A172 (cell line): Measurements from ENCODE around the gene FOSL2. TPM values are rescaled to one million over a fixed set of nuclear protein-coding genes. Genes with fewer than 3 reads are reported as not detected.

Source experiments
- DNase-seq: peaks from one replicate; pipeline ENCODE4 v3.0.0-alpha.2; 2015; ENCODE audit warnings: low spot score
- total RNA-seq: library from RNA; depleted of rRNA; stranded (reverse); fragments of >200 nt; shearing (Covaris generic); gene quantifications from 2 replicates; pipeline ENCODE4 v1.2.3, GENCODE V29; 2014

Gene FOSL2
- total RNA-seq, 1 experiment from 2014 or later, result 36.1 TPM

DNA sequence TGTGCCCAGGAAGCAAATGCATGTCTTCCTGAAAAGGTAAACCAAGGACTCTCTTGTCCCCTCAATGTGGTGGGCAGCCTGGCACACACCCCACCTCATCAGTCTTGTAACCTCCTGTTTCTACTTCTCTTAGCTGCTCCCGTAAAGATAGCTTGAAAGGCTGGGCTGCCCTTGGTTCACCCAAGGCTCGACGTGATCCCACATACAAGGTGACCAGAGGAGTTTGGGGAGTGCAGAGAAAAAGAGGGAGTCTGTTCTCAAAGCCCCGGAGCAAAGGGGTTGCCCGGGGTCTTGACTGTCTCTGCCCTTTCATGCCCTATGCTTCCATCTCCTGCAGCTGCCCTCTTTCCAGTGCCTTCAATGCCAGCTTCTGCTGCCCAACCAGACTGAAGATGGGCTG, 18.3 kb upstream of the FOSL2 start:
- no peak for DNase-seq

DNA sequence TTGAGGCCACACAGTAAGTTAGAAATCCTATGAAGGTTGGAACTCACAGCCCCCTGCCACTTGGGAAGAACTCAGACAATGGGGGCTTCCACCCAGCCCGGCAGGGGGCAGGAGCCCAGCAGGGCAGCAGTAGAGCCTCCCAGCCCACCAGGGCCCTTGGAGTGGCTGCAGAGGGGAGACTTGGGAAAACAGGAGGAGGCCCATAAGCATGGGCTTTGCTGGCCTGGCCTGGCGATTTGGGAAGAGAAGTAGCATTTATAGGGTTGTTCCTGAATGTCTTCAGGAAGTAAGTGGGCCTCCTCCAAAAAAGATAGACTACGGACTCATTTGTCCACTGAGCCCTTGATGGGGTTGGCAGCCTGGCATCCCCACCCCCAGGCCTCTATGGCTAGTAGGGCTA, 17.4 kb upstream of the FOSL2 start:
- DNase-seq, result no peak

DNA sequence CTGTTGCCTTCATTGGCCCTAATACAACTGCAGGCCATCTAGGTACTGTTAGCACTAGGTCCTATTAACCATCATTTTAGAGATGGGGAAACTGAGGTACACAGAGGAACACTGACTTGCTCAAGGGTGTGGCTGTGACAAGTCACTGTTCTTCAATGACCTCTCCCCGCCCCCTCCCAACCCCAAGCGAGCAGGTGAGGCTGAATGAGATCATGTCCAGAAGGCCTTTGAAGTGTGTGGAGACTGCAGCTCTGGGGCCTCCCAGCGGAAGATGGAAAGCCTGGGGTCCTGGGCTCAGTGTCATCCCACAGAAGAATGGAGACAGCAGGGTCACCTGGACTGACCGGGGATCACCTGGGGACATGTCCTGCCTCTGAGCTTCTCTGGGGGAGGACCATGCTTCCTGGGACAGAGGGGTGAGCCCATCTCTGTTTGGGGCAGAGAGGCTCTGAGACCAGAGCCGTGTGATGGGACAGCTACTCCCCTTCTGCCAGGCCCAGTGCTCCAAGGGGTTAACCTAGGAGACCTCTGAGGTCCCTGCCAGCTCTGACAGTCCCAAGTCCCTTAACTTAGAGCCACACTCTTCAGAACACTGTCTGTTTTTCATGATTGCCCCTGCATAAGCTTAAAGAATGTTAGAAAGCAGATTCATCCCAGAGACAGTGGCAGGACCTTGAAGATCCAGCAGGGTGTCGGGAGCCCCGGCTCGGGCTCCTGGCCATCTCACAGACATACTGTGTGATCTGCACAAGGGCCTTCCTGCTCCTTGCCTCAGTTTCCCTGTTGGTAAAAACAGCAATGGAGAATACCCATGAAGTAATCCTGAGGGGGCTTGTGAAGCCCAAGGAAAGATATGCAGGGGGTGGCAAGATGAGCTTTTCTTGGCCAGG, 16.7 kb upstream of the FOSL2 start:
- DNase-seq, result no peak

DNA sequence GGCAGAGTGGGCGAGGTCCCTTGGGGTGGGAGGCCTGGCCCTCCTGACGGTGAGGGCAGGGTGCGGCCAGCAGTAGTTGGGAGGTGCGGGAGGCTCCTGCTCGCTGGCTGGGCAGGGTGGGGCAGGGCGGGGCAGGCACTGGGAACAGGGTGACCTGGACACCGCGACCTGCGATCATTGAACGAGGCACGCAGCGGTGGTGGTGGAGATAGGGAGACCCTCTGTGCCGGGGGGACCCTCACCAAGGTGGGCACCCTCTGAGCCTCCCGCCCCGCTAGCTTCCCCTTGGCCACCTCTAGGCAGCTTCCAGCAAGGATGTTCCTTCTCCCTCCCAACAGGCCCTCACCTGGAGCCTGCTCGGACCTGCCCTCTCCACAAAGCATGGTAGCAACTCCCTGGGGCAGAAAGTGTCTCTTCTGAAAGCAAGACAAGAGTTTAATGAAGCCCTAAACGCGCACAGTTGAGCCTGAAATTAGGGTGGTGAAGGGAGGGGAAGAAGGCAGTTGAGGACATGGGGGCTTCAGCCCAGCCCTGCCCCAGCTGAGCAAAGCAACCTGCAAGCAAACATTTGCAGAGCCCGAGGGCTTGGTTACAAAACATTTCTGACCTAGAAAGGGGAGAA, 15.4 kb upstream of the FOSL2 start:
- DNase-seq, result no peak

GRCh38 chr2:28377984-28378678, 14.5 kb upstream of the FOSL2 start:
- no peak for DNase-seq

DNA sequence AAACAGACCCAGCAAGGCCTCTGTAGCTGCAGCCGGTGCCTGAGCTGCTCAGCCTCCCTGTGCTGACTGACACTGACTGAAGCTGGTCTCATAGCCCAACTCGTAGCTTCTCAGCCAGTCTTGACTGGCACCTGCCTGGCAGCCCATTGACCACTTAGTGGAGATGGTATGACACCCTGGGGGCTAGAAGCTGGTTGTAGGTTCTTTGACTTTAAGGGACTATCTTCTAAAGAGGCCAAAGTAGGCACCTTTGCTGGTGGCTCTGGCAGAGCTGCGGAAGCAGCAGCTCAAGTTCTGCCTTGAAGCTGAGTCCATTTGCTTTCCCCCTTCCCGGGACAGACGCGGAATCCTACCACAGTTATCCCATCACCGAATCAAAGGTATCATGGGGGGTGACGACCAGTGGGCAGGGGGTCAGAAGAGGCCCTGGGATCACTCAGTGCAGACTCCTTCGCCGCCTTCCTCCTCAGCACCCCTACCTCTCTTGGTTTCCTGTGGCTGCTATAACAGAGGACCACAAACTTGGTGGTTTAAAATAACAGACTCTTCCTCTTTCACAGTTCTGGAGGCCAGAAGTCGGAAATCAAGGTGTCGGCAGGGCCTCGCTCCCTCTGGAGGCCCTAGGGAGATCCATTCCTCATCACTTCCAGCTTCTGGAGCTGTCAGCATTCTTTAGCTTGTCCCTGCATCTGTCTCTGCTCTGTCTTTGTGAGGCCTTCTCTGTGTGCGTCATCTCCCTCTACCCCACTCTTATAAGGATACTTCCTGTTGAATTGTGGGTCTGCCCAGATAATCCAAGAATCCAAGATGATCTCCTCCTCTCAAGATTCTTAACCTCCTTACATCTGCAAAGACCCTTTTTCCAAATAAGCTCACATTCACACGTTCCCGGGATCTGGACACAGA, 13.7 kb upstream of the FOSL2 start:
- no peak for DNase-seq

DNA sequence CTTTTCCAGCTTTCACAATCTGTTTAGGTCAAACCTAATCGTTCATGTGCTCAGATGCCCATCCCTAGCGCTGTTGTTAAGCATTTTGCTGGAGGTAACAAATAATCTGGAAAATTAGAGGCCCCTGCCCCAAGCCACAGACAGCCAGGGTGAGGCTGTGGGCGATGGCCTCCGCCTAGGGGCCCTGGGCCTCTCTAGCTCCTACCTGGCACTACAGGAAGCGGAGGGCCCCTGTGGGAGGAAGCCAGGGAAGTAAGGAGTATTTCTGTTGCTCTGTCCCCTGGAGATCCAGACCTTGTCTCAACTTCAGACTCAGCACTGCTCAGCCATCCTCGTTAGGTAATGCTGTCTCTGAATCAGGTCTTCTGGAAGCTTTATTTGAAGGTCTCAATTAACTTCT, 12.4 kb upstream of the FOSL2 start:
- DNase-seq, result no peak

DNA sequence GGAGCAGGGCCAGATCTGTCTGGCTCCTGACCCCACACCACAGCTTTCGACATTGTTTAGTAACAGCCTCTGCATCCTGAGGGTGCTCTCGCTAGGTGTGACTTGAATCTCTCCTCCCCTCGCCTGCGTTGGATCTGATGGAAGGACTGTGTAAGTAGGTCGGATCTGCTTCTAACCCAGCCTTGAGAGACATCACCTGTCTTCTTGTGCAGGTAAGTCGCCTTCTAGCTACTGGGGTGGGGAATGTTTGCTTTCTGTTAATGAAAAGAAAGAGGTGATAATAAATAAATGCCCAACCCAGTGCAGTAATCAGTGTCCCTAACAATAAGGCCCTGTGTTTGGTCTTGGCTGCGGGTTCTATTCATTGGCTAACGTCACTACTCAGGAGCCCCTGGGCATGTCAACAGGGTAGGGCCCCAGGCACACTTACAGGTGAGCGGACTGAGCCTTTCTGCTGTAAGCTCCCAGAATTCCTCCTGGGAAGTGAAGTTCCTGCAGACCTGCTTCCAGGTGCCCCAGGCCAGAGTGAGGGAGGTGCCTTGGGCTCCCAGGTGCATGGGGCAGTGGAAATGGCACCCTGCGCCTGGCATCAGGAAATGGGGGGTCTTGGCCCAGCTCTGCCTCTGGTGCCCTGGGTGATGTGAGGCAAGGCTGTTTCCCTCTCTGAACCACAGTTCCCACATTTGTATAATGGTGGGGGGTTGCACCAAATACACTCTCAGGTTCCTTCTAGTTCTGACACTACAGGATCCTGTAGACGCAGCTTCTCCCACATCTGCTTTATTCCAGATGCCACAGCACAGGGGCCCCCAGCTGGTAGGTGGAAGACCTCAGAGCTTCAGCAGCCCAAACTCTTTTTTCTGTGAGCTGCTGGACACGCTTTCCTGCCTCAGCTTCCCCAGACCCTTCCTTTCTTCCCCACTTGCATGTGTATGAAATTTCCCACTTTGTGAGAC, 11.2 kb upstream of the FOSL2 start:
- DNase-seq, result no peak

DNA sequence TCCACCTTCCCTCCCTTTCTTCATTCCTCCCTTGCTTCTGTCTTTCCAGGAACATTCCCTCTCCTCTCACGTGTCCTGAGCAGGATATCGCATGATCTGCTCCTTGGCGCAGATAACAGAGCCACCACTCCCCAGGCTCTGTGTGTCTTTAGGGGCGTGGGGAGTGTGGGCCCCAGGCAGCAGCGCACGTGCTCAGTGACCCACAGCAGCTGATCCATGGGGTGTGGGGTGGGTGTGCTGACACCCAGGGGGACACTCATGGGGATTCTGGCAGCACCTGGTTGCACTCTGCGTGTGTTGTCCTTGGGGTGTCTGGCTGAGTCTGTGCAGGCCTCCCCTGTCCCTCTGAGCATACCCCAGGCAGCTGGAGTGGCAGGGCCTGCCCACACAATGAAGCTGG, 9.9 kb upstream of the FOSL2 start:
- DNase-seq, result no peak

DNA sequence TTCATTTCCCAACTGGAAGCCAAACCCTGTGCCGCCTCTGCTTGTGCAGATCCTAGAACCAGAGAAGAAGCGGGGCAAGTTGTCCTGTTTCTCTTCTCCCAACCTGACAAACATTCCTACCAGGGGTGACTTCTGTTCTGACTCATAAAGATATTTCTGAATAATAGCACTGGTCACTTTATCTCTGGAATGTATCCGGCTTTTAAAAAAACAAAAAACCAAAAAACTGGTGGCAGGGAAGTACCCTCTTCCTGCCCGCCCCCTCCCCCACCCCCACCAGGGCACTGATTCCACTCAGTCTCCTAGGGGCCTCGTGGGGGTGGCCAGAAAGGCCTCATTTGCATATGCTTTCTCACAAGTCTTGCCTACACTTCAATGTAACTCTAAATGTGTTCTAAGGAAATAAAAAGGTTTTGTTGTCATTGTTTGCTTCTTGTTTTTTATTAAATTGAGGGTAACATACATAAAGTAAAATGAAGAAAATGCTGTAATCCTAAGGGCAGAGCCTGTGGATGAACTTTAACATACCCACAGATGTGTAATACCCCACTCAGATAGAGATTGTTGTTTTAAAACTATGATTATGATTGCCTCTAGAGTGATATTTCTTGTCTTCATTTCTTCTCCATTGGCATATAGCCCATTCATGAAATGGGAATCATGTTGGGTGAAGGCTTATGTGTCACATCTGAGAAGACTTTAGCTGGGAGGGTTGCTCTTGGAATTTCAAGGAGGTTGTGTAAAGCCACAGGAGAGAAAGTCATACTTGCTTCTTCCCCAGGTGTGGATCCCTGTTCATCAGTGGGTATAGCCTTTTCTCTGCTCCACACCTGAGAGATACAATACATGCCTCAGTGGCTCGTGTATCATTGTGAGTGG, 5.3 kb upstream of the FOSL2 start:
- peak; percentile 86 for DNase-seq

DNA sequence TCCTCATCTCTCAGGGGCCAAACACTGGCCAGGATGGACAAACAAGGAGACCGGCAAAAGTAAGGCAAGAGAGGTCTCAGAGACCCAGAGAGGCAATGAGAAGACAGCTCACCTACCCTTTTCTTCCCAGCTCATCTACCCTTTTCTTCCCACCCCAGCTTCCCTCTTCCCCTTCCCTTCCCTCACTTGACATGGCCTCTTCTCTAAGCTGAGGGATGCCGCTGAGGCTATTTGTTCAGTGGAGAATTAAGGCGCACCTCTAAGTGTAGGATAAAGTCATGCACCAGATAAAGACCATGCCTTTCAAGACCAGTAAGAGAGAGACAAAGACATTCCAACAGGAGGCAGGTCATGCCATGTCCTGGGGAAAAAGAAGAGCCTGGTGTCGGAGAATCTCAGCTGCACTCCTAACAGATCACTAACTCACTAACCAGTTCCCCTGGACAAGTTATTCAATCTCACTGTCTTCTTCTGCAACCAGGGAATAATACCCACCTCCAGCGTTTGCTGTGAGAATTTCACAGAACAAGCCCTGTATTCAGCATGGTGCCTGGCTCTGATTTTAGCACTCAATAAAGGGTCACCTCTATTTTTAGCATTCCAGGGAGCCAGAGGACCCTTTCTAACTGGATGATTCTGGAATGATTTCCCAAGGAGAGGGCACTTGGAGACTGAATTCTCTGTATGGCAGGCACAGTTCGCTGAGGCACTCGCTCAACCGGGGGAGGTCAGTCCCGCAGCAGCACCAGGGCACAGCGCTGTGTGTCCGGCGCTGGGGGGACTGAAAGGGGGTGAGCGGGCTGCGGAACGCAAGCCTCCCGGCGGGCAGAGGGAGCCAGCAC, 3.0 kb upstream of the FOSL2 start:
- DNase-seq, result peak; percentile 38

- peak; percentile 83 for DNase-seq
Measured at GRCh38 chr2:28390241-28390745, 2.4 kb upstream of the FOSL2 start.

- DNase-seq, result peak; percentile 59
Measured at GRCh38 chr2:28390746-28391563, 1.7 kb upstream of the FOSL2 start.

DNA sequence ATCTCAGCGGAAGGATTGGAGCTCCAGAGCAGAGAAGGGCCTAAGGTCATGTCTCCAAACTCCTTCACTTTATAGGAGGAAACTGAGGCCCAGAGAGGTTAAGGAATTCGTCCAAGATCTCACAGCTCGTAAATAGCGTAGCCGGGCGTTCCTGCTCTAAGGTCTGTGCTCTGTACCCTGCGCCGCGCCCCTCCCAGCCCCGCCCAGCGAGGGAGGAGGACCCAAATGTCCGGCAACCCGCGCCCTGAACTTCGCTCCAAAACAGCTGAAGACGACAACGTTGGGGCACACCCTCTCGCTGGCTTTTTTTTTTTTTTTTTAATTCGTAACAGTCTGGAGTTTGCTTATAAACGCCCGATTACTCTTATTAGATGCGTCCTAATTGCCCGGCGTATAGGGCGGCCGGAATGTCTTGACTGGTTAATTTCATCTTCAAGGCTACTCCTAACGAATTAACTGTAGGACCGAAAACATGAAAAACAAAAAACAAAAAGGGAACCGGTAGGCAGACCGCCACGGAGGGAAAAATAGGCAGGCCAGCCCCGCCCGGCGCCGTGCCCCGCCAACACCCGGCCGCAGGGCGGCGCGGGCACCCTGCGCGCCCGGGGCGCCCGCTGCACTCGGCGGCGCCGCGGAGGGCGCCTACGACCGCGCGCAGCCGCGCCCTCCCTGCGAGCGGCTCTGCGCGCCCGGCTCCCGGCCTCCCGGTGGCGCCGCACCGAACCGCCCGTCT, 928 bp upstream of the FOSL2 start:
- DNase-seq, result peak; percentile 83

GRCh38 chr2:28393114-28393836, 617 bp downstream of the FOSL2 start:
- peak; percentile 37 for DNase-seq

DNA sequence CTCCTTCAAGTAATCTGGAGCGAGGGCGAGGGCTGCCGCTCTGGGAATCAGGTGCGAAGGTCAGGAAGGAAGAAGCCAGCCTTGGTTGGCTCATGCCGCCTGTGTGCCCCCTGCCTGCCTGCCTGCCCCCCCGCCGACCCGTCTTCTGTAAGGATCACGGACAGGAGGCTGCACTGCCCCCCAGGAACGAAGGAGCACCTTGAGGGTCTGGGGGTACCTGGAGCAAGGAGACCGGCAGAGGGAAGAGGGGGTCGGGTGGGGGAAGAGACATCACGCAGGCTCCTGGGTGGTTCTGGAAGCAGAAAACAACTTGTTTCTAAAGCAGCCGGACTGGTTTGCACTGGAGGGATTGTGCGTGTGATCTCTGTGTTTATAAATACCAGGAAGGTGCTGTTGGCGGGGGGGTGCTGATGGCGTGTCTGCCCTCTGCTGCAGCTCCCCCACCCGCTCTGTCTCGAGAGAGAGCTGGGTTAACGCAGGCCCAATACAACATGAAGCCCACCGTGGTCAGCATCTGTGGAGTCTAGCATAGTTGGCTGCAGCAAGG, 1.7 kb downstream of the FOSL2 start:
- DNase-seq, result peak; percentile 45
